Natural killer cell treated with Interleukin-12 subunit alpha and Interleukin-12 subunit beta and Interleukin-15 and Interleukin-18, amount 100 ng/mL, for 72 hours (primary cell): ENCODE results near the gene SMCO2. TPM values are rescaled to one million over a fixed set of nuclear protein-coding genes. Genes with fewer than 3 reads are reported as not detected.

Source experiments
- ATAC-seq, 2 donors: fragments of 150-1000 bp; cut with Tn5 transposase in 1 of 2; sonication (Bioruptor Pico), chemical (Tn5 transposase) in 1 of 2; 2 replicates each; pipeline ENCODE4 v1.10.0; 2021
- DNase-seq: peaks from one replicate; pipeline ENCODE4 v3.0.0; 2022; ENCODE audit warnings: low spot score
- H3K27ac Mint-ChIP-seq, 2 donors: 1 replicate in 1 of 2; 2 replicates in 1 of 2; pipeline ENCODE4 v1.8.0; 2022; ENCODE audit warnings: mixed read lengths in 2 of 2, mild to moderate bottlenecking in 1 of 2, moderate library complexity in 1 of 2
- H3K27me3 Mint-ChIP-seq, 2 donors: 1 replicate in 1 of 2; 2 replicates in 1 of 2; pipeline ENCODE4 v1.8.0; 2022; ENCODE audit warnings: mixed read lengths in 2 of 2
- H3K36me3 Mint-ChIP-seq: one replicate; pipeline ENCODE4 v1.8.0; 2022; ENCODE audit warnings: mixed read lengths
- H3K4me1 Mint-ChIP-seq, 2 donors: 1 replicate in 1 of 2; 2 replicates in 1 of 2; pipeline ENCODE4 v1.8.0; 2022; ENCODE audit warnings: low read depth in 2 of 2, mixed read lengths in 2 of 2, mild to moderate bottlenecking in 1 of 2
- H3K4me3 Mint-ChIP-seq: one replicate; pipeline ENCODE4 v1.8.0; 2022; ENCODE audit warnings: mixed read lengths
- H3K9me3 Mint-ChIP-seq: 2 replicates; pipeline ENCODE4 v1.8.0; 2022; ENCODE audit warnings: mixed read lengths
- total RNA-seq, 2 donors: library from RNA; stranded (reverse); gene quantifications; one replicate each; pipeline ENCODE4 v1.2.3, GENCODE V29; 2022

SMCO2 gene
- total RNA-seq, 2 donors from 2014 or later = 1.0 to 1.1 TPM

DNA sequence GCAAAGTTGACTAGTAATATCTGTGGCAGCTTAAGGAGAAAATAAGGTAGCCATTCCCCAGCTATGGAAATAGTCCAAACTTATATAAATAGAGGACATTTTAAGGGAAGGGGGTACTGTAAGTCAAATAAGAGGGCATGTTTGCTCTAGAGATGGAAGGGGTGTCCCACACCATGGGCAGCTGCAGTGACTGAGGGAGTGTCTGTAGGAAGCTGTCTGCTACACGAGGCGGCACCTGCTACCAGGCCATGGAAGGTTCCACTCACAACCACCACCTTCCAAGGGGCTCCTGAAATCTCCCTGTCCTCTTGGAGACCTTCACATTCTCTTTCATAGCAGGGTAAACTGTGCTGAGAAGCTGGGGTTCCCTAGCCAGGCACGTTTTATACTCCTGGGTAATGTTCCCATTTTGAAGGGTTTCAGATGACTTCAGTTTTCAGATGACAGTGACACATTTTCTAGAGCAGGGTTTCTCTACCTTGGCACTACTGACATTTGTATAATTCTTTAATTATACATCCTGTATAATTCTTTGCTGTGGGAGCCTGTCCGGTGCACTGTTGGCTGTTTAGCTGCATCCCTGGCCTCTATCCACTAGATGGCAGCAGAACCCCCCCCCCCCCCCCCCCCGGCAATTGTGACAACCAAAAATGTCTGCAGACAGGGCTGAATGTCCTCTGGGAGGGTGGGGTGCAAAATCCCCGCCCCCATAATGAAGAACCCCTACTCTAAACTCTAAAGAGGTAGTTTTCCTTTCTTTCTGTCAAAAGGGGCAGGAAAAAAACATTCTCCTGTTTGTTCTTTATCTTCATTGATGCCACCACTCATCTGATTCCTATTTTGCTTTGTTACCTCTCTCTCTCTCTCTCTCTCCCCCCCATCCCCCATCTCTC lies 11.6 kb upstream of the SMCO2 start:
- DNase-seq (no peak), ATAC-seq (peak; percentile 56 to 57)
- H3K4me1 Mint-ChIP-seq = peaks cover 15 to 19% of the 10 kb centered on the region in 2 donors
- H3K27me3 Mint-ChIP-seq = peaks cover 9 to 18% of the 10 kb centered on the region in 2 donors
- H3K9me3 Mint-ChIP-seq = no peaks in the 10 kb centered on the region
- peak overlapping the region; percentile 7 to 42 for H3K27ac Mint-ChIP-seq
- no peak overlapping the region for H3K4me3 Mint-ChIP-seq
- no peaks in the 10 kb centered on the region for H3K36me3 Mint-ChIP-seq

DNA sequence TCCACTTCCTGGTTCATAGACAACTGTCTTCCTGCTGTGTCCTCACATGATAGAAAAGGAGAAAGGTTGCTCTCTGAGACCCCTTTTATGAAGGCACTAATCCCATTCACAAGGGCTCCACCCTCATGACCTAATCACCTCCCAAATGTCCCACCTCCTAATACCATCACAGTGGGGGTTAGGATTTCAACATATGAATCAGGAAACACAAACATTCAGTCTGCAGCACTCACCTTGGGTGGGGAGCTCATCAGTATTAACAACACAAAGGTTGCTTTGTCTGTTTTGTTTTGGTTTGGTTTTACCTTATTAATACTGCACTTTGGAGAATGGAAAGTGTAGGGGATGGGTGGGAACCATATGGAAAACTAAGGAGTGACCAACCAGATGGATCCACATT lies 10.5 kb upstream of the SMCO2 start:
- Mint-ChIP-seq H3K4me3 (no peak overlapping the region), H3K36me3 (no peaks in the 10 kb centered on the region), H3K4me1 (peaks cover 15 to 18% of the 10 kb centered on the region in 2 donors), H3K27me3 (peaks cover 11 to 17% of the 10 kb centered on the region in 2 donors), H3K9me3 (no peaks in the 10 kb centered on the region), H3K27ac (peak overlapping the region; percentile 7 to 42)
- DNase-seq (no peak), ATAC-seq (no peak)

DNA sequence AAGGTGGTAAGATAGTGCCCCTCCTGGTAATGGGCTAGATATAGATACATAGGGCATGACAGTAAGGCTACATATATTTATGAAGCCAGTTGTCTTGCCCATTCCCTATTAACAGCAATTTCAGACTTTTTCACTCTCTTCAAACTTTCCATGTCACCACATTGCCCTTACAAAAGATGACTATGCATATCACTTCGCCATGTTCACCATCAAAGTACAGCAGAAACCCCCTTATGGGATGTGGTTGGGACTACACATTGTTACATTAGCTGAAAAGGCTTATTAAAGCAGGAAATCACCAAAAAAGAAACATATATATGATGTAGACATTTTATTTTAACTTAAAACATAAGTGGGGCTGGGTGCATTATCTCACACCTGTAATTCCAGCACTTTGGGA lies 9.8 kb upstream of the SMCO2 start:
- Mint-ChIP-seq H3K4me1 (peaks cover 12 to 15% of the 10 kb centered on the region in 2 donors), H3K4me3 (no peak overlapping the region), H3K27ac (no peak overlapping the region), H3K9me3 (no peaks in the 10 kb centered on the region), H3K36me3 (no peaks in the 10 kb centered on the region), H3K27me3 (peaks cover 11 to 17% of the 10 kb centered on the region in 2 donors)
- ATAC-seq = no peak
- DNase-seq = no peak

DNA sequence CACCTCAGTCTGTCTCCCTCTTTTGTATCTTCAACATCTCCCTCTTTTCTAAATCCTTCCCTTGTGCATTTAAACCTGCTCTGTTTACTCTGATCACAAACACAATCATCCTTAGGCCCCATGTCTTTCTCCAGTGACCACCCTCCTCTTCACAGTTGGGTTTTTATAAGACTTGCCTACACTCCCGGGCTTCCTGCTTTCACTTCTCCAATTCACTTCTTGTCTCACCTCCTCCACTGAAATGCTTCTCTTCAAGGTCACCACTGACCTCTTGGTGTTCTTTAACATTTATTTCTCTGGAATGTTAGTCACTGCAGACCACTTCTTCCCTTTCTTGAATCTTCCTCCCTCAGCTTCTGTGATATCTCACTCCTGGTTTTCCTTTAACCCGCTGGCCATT lies 8.7 kb upstream of the SMCO2 start:
- no peak overlapping the region for H3K4me3 Mint-ChIP-seq
- H3K4me1 Mint-ChIP-seq = peaks cover 12 to 15% of the 10 kb centered on the region in 2 donors
- no peaks in the 10 kb centered on the region for H3K9me3 Mint-ChIP-seq
- DNase-seq (no peak), ATAC-seq (no peak)
- H3K36me3 Mint-ChIP-seq = no peaks in the 10 kb centered on the region
- peaks cover 11 to 17% of the 10 kb centered on the region in 2 donors for H3K27me3 Mint-ChIP-seq
- no peak overlapping the region for H3K27ac Mint-ChIP-seq

DNA sequence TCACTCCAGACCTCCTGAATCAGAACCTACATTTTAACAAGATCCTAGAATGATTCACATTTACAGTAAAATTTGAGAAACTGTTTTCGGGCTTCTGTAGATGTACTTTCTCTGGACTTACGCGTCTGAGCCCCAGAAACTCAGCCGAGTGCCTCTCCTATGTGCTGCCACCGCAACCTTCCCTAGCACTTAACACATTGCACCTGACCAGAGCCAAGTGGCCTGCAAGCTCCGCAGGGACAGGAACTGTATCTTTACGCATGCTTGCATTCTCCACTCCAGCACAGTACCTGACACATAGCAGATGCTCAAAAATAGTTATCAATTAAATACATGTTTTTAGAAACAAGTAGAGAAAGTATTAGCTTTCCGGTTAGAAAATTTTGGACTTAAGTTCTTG lies 1.2 kb downstream of the SMCO2 start:
- no peak for DNase-seq
- H3K27ac Mint-ChIP-seq = no peak overlapping the region
- no peaks in the 10 kb centered on the region for H3K4me1 Mint-ChIP-seq
- no peak for ATAC-seq
- H3K27me3 Mint-ChIP-seq = peaks cover 6 to 21% of the 10 kb centered on the region in 2 donors
- no peaks in the 10 kb centered on the region for H3K9me3 Mint-ChIP-seq
- H3K4me3 Mint-ChIP-seq = no peak overlapping the region
- no peaks in the 10 kb centered on the region for H3K36me3 Mint-ChIP-seq

DNA sequence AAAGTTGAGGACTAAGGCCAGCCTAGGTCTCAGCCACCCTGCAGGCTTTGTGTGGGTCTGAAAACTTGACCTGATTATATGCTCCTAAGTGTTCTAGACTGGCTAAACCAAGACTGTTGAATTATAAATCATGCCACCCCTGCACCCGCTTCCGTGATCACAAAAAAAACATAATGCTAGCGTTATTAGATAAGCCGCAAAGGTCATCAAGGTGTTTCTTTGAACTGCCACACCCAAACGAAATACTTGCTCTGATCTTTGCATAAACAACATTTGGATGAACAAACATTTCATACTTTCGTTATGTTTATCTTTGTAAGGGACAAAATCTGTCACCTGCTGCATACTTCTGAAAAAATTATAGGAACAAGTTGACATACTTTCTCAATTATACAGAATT lies 2.5 kb downstream of the SMCO2 start:
- Mint-ChIP-seq H3K36me3 (no peaks in the 10 kb centered on the region), H3K9me3 (no peaks in the 10 kb centered on the region), H3K27ac (no peak overlapping the region), H3K27me3 (peaks cover 6 to 21% of the 10 kb centered on the region in 2 donors), H3K4me1 (no peaks in the 10 kb centered on the region), H3K4me3 (no peak overlapping the region)
- DNase-seq (no peak), ATAC-seq (no peak)

DNA sequence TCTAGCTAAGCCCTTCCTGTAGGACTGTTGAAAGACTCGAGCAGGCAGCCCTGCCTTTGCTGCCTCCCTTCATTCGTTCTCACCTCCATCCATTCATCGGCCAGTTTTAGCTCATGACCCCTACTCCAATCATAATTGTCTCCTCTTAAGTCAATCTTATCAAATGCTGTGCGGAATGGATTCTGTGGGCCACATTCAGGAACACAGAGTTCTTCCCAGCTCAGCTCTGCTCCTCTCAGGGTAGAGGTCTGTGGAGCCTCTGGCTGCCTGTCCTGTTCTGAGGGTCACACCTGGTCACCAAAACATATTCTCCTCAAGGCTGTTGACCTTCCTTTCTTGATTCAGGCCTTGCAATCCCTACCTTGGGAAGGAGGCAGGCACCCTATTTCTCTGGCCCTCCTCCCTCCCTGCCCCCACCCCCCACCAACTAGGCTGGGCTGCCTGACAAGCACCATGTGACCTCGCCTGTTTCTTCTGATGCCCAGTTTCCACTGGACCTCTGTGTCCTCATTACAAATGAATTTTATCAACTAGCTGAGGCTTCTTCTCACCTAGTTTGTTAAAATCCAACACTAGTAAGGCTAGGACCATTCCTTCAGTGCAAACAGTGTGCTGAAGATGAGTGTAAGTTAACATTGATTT lies 3.5 kb downstream of the SMCO2 start:
- Mint-ChIP-seq H3K4me1 (no peaks in the 10 kb centered on the region), H3K27me3 (peaks cover 6 to 21% of the 10 kb centered on the region in 2 donors), H3K4me3 (no peak overlapping the region), H3K9me3 (no peaks in the 10 kb centered on the region), H3K36me3 (no peaks in the 10 kb centered on the region), H3K27ac (no peak overlapping the region)
- ATAC-seq (no peak), DNase-seq (no peak)

DNA sequence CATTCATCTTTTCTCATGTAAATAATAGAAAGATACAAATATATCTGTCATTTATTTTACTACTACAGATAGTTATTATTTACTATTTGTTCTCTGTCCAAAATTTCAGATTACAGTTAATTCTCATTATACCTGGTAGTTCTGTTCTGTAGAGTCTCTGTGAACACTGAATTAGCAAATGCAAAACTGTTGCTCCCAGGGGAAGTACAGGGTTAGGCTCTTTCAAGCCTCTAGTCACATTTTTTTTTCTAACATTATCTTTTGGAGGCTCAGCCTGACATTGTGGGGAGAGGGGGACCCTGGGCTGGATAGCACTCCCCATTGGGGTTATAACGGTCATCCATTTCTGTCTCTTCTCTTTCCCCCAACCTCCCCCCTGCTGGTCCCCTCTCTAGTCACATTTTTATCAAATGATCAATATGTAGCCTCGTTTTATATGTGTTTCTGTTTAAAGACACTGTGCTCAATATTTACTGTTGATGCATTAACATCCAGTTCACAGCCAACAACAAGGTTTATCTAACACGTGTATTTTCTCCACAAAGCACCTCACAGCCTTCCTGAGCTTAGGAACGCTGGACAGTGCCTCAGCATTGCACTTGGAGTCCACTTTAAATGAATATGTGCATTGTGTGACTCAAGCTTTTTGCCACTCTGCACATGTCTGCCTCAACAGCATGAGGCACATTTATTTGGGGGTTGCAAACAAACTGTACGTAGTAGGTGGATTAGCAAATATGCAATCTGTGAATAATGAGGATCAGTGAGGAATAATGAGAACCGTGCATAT lies 4.7 kb downstream of the SMCO2 start:
- Mint-ChIP-seq H3K9me3 (no peaks in the 10 kb centered on the region), H3K36me3 (no peaks in the 10 kb centered on the region), H3K27me3 (peaks cover 6 to 21% of the 10 kb centered on the region in 2 donors), H3K4me3 (no peak overlapping the region), H3K4me1 (no peaks in the 10 kb centered on the region), H3K27ac (no peak overlapping the region)
- no peak for DNase-seq
- no peak for ATAC-seq

DNA sequence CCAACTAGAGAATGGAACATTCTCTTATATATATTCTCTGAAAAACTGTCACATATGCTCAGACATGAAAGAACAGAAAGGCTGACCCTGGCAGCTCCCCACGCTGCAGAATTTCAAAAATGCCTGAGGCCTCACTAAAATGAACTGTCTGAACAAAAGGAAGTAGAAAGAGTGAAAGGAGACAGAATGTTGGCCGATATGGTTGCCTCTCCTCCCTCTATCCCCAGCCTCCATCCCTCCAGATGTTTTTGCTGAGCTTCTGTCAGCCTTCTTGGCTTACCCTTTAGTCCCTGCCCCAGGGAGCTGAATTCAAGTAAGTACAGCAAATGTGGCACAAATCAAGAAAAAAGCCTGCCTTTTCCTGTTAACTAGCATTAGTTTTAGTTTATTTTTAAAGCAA lies 6.9 kb downstream of the SMCO2 start:
- ATAC-seq = no peak
- peaks cover 6 to 12% of the 10 kb centered on the region in 2 donors for H3K27me3 Mint-ChIP-seq
- H3K27ac Mint-ChIP-seq = no peak overlapping the region
- DNase-seq = no peak
- H3K4me1 Mint-ChIP-seq = no peaks in the 10 kb centered on the region
- H3K36me3 Mint-ChIP-seq = no peaks in the 10 kb centered on the region
- no peak overlapping the region for H3K4me3 Mint-ChIP-seq
- H3K9me3 Mint-ChIP-seq = no peaks in the 10 kb centered on the region

DNA sequence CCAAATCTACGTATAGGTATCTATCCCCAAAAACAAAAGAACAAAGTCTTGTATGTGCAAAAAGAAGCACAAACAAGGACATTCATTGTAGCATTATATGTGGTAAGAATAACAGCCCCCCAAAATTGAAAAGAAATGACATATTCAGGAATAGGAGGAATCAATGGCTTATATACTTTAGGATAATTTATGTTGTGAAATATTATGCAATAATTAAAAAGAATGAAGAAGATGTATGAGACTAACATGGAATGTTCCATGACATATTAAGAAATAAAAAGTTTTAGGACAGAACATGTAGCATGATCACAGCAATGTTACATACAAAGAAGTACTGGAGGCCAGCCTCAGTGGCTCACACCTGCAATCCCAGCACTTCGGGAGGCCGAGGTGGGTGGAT lies 9.1 kb downstream of the SMCO2 start:
- peaks cover 0 to 9% of the 10 kb centered on the region in 2 donors for H3K27me3 Mint-ChIP-seq
- H3K4me3 Mint-ChIP-seq = no peak overlapping the region
- no peak for DNase-seq
- H3K36me3 Mint-ChIP-seq = no peaks in the 10 kb centered on the region
- no peak overlapping the region for H3K27ac Mint-ChIP-seq
- ATAC-seq = no peak
- H3K9me3 Mint-ChIP-seq = no peaks in the 10 kb centered on the region
- peaks cover 4 to 6% of the 10 kb centered on the region in 2 donors for H3K4me1 Mint-ChIP-seq

DNA sequence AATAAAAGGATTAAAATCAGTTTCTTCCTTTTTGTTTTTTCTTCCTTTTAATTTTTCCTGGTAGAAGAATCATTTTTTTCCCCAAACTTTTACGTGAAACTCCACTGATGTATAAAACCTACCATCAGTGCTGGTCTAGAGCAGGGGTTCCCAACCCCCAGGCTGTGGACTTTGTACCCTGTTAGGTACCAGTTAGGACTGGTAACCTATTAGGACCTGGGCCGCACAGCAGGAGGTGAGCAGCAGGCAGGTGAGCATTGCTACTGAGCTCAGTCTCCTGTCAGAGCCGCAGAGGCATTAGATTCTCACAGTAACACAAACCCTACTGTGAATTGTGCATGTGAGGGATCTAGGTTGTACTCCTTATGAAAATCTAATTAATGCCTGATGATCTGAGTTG lies 10.1 kb downstream of the SMCO2 start:
- H3K4me1 Mint-ChIP-seq = peaks cover 4 to 16% of the 10 kb centered on the region in 2 donors
- no peak overlapping the region for H3K4me3 Mint-ChIP-seq
- H3K27me3 Mint-ChIP-seq = peaks cover 4 to 5% of the 10 kb centered on the region in 2 donors
- H3K9me3 Mint-ChIP-seq = no peaks in the 10 kb centered on the region
- no peak for ATAC-seq
- no peak for DNase-seq
- no peaks in the 10 kb centered on the region for H3K36me3 Mint-ChIP-seq
- H3K27ac Mint-ChIP-seq = no peak overlapping the region

DNA sequence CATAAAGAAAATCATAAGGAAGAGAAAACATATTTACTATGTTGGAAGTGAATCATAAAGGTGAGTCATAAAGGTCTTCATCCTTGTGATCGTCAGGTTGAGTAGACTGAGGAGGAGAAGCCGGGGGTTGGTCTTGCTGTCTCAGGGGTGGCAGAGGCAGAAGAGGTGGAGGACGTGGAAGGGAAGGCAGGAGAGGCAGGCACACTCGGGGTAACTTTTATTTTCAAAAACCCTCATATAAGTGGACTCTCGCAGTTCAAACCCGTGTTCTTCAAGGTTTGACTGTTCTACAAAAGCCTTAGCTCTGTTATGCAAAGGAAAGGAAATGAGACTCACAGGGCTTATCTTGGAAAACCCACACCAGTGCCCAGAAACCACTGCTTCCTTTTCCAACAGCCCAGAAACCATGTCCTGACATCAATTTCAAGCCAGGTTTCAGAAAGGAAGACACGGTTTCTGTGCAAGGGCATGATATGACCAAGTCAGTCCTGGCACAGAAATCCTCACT lies 14.0 kb downstream of the SMCO2 start:
- ATAC-seq (peak; percentile 76 to 77), DNase-seq (no peak)
- no peaks in the 10 kb centered on the region for H3K9me3 Mint-ChIP-seq
- H3K27ac Mint-ChIP-seq = peak overlapping the region; percentile 30 to 53
- peak overlapping the region; percentile 65 for H3K4me3 Mint-ChIP-seq
- H3K27me3 Mint-ChIP-seq = peaks cover 15 to 22% of the 10 kb centered on the region in 2 donors
- no peaks in the 10 kb centered on the region for H3K36me3 Mint-ChIP-seq
- H3K4me1 Mint-ChIP-seq = peaks cover 11 to 41% of the 10 kb centered on the region in 2 donors

DNA sequence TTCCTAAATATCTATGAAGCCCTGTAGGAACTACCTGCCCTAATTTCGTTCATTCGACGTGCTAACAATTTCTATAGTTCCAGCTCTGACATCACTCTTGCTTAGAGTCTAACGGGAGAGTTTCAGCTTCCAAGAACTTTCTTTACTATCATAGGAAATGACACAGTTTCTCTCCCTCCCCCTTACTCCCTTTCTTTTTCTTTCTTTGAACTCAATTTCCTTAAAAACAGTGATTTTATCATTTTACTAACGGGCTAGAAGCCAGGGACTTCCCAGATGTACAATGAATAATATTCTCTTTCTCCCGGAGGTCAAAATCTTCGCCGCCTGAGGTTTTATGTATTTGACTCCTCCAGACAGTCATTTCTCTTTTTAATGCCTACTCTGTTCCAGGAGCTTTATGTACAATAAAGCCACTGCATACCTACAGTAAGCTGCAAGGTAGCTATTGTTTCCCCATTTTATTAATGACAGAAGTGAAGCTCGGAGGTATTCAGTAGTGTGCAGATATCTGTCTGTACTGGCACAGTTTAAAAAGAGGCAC lies 15.7 kb downstream of the SMCO2 start:
- H3K9me3 Mint-ChIP-seq = no peaks in the 10 kb centered on the region
- ATAC-seq (peak; percentile 35 to 40), DNase-seq (no peak)
- peak overlapping the region; percentile 1 to 30 for H3K27ac Mint-ChIP-seq
- H3K27me3 Mint-ChIP-seq = peaks cover 20 to 34% of the 10 kb centered on the region in 2 donors
- peak overlapping the region; percentile 54 for H3K4me3 Mint-ChIP-seq
- peaks cover 11 to 43% of the 10 kb centered on the region in 2 donors for H3K4me1 Mint-ChIP-seq
- H3K36me3 Mint-ChIP-seq = no peaks in the 10 kb centered on the region
